Inflammatory macrophage treated with lipopolysaccharide for 4 hours (primary cell): Measurements from ENCODE around the gene MYO10.
"Not testable (repeated sequence)": the region's sequence is repeated elsewhere in the genome, so short reads cannot be mapped to it uniquely, and the experiment has no call there.

Experiments
- DNase-seq: peaks from one replicate; pipeline ENCODE4 v3.0.0-alpha.2; 2020

The MYO10 gene

DNA sequence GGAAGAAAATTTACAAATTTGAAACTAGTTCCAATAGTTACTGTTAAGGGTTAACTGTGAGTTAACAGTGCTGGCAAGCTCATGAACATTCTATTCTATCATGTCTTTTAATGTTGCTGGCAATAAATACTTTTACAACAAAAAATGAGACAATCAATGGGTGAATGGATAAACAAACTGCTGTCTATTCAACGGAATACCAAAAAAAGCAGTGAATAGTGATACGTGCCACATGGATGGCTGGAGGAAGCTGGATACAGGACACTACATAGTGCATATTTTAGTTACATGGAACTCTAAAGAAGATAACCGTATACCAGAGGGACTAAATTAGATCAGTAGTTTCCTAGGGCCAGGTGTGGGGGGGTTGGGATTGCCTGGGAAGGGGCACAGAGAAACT, 163.5 kb downstream of the MYO10 start:
- no peak for DNase-seq

DNA sequence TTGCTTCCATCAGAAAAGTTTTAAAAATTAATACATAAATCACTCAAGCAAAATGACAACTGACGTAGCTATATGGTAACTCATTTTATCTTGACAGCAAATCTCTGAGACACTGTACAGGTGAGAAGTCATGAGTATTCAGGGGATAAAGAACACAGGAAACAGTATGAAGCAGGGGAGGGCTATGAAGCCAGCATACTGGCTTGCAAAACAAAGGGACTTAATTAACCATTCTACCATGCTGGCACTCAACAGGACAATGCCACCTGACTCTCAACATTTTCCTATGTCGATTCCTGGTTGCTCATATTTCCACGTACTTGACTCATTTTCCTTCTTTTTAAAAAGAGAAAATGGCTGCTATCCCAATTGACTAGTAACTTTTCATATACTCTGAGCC, 167.9 kb downstream of the MYO10 start:
- DNase-seq, result no peak

DNA sequence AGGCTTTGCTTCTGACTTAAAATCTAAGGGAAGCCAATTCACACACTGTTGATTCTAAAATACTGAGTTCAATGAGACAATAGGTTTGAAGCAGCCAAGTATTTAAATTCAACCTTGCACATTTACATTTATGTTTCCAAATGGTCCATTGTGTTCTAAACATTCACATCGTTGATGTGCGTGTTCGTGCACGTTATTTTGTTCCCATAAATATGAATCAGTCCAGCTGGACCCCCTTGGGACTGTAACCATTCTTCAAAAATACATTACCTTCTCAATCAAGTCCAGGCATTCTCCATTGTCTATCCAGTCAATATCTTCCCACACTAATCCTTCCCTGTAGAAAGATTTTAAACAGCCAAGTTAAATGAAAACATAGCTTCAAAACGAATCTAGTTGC, 172.9 kb downstream of the MYO10 start:
- no peak for DNase-seq

DNA sequence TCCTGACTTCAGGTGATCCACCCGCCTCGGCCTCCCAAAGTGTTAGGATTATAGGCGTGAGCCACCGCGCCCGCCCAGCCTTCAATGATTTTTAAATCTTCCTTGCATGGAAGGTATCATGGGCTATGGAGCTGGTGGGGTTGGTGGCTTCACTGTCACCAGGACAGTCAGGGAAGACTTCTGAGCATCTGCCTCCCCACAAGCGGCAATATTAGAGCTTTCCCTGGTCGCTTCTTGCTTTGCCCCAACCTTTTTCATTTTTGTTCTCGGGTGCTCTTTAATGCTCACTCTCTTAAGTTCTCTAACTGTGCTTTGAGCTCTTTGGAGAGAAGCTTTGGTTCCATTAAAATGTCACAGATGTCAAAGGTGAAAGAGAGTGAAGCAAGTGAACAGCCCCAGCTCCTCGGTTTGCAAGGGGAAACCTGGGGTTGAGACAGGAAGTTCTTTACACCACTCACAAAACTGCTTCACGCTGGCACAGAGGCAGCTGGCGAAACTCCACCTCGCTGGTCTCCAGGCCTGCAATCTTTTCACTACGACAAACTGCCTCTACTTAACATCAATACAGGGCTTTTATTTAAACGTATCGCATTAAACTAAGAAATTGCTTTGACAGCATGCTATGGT, 176.8 kb downstream of the MYO10 start:
- DNase-seq, result no peak

DNA sequence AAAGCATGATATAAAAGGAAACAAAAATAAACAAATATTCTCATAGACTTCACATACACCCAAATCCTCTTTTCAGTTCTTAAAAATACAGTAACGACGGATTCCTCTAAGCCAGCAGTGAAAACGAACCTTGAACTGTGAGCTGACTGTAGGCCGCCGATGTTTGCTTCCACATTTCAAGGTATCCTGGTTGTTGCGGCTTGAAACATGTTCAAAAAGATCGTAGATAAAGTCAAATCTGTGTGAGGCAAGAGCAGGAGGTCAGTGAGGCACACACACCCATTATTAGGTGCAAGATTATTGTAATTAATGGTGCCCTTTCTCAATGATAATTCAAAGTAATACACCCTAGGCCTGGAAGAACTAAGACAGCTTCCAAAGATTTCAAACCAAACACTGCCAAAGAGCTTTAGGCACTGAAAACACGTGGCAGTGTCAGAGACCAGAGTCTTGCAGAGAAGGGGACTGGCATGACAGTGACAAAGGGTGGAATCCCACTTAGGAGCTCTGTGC, 178.0 kb downstream of the MYO10 start:
- no peak for DNase-seq

DNA sequence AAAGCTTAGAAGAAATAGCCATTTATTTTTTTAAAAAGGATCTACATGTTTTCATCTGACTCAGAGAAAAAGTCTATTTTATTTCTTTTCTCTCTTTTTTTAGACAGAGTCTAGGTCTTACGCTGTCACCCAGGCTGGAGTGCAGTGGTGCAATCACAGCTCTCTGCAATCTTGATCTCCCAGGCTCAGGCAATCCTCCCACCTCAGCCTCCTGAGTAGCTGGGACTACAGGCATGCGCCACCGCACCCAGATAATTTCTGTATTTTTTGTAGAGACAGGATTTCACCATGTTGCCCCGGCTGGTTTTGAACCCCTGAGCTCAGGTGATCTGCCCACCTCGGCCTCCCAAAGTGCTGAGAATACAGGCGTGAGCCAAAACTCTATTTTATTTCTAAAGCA, 178.5 kb downstream of the MYO10 start:
- DNase-seq, result not testable (repeated sequence)

DNA sequence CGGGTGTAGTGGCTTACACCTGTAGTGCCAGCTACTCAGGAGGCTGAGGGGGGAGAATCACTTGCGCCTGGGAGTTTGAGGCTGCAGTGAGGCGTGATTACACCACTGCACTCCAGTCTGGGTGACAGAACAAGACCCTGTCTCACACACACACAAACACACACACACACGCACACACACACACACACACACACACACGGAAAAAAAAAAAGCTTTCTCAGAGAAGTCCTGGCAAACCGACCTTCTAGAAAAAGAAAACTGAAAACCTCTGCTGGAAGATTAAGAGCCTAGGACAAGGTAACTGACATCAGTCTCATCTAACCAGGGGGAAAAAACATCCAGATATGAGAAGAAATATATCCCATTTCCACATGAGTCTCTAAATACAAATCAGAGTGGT, 178.9 kb downstream of the MYO10 start:
- no peak for DNase-seq

DNA sequence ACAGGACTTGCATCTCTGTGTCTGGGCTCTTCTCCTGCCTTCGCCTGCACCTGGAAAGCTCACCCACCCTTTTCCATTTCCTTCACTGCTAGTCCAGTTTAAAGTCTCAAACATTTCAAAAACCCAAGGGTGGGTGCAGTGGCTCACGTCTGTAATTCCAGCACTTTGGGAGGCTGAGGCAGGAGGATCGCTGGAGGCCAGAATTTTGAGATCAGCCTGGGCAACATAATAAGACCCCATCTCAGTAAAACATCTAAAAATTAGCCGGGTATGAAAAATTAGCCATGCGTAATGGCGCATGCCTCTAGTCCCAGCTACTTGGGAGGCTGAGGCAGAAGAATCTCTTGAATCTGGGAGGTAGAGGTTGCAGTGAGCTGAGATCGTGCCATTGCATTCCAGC, 179.4 kb downstream of the MYO10 start:
- no peak for DNase-seq

DNA sequence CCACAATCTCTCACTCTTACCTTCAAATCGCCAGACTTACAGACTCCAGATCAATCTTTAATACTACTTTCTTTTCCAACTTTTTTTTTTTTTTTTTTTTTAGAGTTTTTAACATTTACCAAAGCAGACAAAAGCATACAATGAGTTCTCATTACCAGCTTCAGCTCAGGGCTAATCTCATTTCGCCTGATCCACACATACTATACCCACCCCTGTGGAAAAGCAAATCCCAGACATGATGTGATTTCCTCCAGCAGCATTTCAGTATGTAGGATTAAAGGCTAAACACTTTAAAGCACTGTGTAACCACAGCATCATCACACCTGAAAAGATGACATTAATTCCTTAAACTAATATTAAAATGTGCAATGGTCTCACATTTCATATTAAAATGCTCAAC, 180.4 kb downstream of the MYO10 start:
- no peak for DNase-seq

DNA sequence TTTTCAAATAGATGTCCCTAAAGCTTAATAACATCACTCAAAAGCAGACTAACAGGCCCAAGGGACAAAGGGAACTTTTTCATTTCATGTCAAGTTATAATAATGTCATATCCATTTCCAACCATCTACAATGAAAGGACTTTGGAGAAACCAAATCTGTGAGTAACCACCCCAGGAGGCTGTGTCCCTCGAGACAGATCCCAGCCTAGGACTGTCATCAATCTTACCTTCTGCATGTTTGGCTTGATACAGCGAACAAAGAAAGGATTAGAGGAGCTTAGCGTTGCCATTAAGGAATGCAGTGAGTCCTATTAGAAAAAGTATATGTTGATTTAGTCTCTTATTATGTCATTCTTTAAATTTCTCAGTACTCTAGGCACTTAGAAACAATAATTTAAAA, 181.5 kb downstream of the MYO10 start:
- no peak for DNase-seq

DNA sequence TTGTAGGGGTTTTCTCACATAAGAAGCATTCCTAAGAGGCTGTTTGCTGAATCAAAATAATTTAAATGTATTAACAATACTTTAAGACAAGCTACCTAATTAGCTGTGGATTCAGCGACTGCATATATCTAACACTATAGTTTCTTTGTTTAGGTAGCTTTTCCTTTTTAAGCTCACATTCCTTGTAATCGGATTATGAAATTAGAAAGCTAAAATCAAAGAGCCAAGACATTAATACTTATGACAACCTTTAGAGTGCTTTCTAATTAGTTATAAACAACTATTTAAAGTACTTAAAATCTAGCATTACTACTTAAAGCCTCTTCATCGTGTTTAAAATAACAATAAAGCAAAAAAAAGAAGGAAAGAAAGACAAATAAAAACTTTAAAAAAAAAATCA, 182.0 kb downstream of the MYO10 start:
- DNase-seq, result no peak

DNA sequence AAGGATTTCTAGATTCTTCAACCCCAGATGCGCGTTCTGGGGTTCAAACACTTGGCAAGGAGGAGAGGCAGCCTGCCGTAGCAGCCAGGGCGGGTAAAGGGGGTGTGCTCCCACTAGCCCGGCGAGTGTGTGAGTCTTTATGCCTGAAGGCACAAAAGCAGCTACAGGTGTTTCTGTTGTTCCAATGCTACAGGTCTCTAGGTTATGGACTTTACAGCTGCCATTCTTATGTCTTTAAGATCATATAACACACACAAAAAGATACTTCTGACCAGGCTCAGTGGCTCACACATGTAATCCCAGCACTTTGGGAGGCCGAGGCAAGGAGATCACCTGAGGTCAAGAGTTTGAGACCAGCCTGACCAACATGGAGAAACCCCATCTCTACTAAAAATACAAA, 185.6 kb downstream of the MYO10 start:
- DNase-seq, result no peak

DNA sequence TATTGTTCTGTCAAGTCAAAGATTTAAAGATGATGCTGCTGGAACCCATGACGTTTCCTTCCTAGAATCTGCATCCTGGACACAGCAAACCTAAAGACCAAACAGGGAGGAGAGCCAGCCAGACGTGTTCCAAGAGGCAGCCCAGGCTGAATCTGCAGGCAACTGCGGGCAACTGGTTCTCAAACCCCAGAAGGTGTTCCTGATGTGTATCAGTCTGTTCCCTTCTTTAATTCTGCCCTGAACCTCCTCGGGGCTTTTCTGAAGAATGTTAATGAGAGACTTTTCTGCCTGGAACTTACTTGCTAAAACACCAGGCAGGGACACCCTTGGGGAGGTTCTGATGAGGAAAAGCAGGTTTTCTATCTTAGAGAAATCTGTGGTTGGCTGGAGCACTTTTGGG, 186.5 kb downstream of the MYO10 start:
- DNase-seq, result no peak

DNA sequence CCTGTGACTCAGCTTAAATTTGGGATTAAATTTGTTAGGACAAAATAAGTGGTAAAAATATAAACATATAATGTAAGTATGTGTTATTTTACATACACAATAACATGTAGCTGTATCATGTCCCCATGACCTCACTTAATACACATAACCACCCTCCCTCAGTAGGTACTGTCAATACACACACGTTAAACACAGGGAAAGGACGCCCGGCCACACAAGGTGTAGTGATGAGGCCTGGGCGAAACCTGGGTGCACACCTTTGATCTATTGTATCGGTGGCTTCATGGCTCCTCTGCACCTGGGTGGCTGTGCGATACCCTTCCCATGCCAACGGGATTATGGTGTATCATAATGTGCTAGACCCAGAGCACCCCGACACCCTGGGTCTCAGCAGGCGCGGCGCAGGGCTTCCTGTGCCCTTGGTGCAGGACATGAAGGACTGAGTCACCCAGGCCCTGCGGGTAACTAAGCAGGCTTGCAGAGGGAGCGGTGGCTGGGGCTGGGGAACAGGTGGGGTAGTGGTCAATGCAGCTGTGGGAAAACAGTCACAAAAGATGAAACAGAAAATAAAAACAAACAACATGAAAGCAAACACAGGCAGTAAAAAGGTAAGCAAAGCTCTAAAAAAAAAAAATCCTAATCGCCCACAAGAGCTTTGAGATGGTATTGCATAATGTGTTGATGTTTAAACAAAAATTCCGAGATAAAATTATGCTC, 191.8 kb downstream of the MYO10 start:
- no peak for DNase-seq

DNA sequence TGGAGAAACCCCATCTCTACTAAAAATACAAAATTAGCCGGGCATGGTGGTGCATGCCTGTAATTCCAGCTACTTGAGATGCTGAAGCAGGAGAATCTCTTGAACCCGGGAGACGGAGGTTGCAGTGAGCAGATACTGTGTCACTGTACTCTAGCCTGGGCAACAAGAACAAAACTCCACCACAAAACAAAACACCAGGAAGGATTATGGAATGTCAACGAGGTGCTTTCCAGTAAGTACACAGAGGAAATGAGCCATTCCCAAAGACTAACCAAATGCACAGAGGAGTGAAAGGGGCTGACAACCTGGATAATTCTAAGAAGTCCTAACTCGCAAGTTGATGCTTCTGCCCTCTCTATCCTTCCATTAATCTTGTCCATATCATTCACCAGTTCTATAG, 193.2 kb downstream of the MYO10 start:
- DNase-seq, result no peak

DNA sequence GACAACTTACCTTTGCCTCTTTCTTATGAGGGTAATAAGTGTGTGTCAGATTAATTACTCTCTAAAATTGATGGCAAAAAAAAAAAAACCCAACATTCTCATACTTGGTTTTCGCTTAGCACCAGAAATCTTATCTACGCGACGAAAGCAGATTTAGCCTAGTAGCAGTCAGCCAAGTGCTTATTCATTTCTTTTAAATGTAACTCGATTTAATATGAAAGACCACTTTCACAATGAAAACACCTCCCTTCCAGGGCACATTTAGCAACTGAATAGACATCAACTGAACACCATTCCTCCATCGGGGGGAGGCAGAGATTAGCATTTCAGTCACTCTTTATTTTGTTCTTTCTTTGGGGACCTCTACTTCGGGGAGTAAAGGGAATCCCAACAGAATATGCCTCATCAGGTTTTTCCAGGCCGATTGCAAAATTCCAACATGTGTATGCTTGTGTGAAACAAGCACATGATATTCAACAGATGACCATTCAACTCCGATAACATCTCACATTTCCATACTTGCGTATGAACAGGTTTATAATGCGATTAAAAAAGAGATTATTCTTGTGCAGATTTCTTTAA, 195.2 kb downstream of the MYO10 start:
- DNase-seq, result no peak

DNA sequence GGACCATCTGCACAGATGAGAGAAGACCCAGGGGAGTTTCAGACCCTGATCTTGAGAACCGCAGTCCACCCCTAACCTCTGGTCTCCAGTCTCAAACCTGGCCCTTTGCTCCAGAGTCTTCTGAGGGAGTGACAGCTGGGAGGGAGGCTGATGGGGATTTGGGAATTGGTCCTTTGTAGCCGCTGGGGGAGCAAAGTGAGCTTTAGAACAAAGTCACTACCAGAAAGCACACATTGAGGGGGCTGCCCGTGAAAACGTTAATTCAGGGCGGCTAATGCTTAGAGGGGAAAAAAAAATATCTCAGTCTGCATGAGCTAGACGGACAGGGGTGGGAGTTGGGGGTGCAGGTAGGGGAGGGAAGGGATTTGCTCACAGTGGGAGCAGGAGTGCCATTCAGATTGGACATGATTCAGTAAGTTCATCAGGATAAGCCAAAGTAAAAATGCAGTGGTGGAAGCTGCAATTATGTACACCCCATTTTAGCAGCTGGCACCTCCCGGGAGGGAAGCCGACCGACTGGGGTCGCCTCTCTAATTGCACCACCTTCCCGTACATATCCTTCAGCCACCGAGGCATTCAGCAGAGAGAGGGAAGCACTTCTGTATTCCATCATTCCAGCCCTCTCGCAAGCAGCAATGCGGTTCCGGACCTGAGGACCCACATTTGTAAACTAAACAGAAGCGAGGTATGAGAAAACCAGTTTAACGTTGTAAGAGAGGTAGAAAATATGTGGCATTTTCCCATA, 195.8 kb downstream of the MYO10 start:
- DNase-seq, result no peak

DNA sequence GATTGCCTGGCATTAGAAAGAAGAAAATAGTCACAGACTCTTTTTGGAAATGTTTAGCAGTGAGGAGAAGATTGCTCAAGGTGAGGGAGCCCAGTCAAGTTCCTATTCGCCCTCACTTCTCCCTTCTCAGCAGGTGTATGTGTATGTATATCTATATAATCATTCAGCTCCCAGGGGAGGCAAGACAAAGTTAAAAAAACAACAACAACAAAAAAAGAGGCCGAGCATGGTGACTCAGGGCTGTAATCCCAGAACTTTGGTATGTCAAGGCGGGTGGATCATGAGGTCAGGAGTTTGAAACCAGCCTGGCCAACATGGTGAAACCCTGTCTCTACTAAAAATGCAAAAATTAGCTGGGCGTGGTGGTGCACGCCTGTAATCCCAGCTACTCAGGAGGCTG, 197.7 kb downstream of the MYO10 start:
- not testable (repeated sequence) for DNase-seq

DNA sequence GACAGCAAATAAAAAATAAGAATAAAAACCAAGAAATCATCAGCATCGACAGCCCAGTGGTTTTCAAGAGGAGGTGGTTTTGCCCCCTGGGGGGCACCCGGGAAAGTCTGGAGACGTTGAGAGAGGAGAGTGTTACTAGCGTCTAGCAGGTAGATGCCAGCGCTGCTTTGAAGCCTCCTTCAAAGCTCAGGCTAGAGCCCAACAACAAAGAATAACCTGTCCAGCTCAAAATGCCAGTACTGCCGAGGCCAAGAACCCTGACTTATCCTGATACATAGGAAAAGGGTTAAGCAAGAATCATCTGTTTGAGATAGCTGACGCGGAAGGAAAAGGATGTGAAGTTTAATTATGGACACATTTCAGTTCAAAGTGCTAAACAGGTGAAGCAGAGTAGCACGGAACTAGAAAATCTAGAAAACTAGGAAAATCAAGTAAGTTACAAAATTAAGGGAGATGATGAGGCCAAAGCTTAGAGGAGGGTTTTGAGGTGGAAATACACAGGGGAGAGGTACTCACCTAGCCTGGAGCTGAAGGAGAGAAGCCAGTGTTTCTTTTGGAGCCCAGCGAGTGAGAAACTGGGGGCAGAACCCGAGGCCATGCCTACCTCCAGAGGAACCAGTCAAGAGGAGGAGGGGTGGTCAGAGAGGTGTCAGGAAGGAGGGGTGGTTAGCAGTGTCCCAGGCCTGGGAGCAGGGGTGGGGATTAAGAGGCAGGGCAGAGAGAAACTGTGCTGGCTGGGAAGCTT, 198.3 kb downstream of the MYO10 start:
- DNase-seq, result no peak

DNA sequence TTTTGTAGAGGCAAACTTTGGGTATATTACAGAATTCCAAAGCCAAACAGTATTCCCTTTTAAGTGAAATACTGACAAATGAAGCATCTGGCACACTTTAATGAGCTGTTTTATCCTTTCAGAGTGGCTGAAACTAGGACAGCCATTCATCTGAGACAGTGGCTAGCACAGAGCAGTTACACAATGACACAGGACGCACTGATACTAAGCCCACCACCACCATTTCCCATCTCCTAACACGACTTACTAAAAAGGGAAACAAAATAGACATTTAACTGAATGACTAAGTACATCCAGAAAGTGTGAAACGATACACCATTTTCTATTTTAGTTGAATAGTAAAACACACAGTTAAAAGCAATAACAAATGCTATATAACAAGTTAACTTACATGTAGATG, 198.9 kb downstream of the MYO10 start:
- no peak for DNase-seq

DNA sequence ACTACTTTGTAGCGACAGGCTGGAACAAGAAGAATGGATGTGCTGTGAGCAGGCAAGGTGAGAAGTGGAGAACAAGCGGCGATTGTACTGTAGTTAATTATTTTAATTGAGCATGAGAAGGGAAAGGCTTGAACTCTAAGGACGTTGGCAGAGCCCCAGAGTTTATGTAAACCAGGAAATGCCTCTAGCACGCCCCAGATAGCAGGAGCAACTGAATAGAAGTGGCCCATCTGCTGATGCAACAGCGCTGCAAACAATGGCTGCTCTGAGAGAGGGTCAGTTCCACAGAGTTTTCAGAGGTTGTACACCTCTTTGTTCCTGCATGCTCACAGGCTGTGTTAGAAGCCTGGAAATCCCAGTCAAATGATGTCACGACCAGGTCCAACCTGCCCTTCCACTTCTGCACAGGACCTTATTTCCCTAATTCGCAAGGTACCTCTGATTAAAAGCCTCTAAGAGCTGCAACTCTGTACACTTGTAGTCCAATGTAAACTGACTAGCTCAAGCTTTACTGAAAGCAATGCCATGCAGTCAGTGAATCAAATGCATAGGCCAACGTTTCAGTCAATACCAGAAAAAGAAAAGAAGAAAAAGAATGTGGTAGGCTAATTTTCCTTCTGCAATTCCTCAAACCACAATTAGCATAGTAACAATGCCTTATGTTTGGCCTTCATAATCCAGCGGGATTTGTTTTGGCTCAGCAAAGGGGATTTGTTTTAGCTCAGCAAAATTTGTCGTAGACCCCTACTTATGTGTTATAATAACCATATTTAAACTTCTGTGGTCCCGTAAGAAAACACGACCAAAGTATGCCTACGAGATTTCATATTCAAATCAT, 199.7 kb downstream of the MYO10 start:
- DNase-seq, result no peak
